Spleen (tissue), 11 donors: ENCODE results near the gene NSF. TPM values are rescaled to one million over a fixed set of nuclear protein-coding genes. Genes with fewer than 3 reads are reported as not detected.
"Not testable (repeated sequence)": the region's sequence is repeated elsewhere in the genome, so short reads cannot be mapped to it uniquely, and the experiment has no call there.

Experiments
- DNase-seq: peaks from one replicate; pipeline ENCODE4 v3.0.0-alpha.2; 2020
- H3K27ac ChIP-seq, 8 donors: fragments of 200-600 bp; sonication (generic) in 7 of 8; 1 replicate in 4 of 8; 2 replicates in 4 of 8; pipeline versions ENCODE4 v1.5.0 to v1.8.0; 2016 to 2021; ENCODE audit warnings: inconsistent platforms in 4 of 8, mild to moderate bottlenecking in 4 of 8, moderate library complexity in 1 of 8
- H3K27me3 ChIP-seq, 7 donors: fragments of 200-600 bp; sonication (generic) in 6 of 7; replicated peaks in 1 of 7; 1 replicate in 4 of 7; 2 replicates in 3 of 7; pipeline versions ENCODE4 v1.5.0 to v1.8.0; 2016 to 2021; ENCODE audit warnings: inconsistent platforms in 3 of 7, mild to moderate bottlenecking in 1 of 7
- H3K36me3 ChIP-seq, 6 donors: fragments of 200-600 bp; sonication (generic) in 5 of 6; 1 replicate in 4 of 6; 2 replicates in 2 of 6; pipeline versions ENCODE4 v1.5.0 to v1.8.0; 2016 to 2021; ENCODE audit warnings: inconsistent platforms in 2 of 6
- H3K4me1 ChIP-seq, 6 donors: fragments of 200-600 bp; sonication (generic) in 5 of 6; 1 replicate in 3 of 6; 2 replicates in 3 of 6; pipeline versions ENCODE4 v1.5.0 to v1.8.0; 2016 to 2021; ENCODE audit warnings: inconsistent platforms in 3 of 6
- H3K4me3 ChIP-seq, 8 donors: fragments of 200-600 bp; sonication (generic) in 7 of 8; 1 replicate in 4 of 8; 2 replicates in 4 of 8; pipeline versions ENCODE4 v1.5.0 to v1.8.0; 2016 to 2021; ENCODE audit warnings: inconsistent platforms in 4 of 8, mild to moderate bottlenecking in 4 of 8, moderate library complexity in 2 of 8
- H3K9me3 ChIP-seq, 8 donors: fragments of 200-600 bp; sonication (generic) in 7 of 8; 1 replicate in 4 of 8; 2 replicates in 4 of 8; pipeline versions ENCODE4 v1.5.0 to v1.8.0; 2016 to 2021; ENCODE audit warnings: inconsistent platforms in 4 of 8
- POLR2A ChIP-seq, 3 donors: fragments of 450-650 bp; IDR thresholded peaks; one replicate each; pipeline ENCODE4 v1.5.1; 2017; ENCODE audit warnings: antibody characterized with exemption in 3 of 3, mild to moderate bottlenecking in 1 of 3
- POLR2AphosphoS5 ChIP-seq, 3 donors: sonication (generic); formaldehyde crosslinking; IDR thresholded peaks; one replicate each; pipeline ENCODE4 v1.5.1; 2017; ENCODE audit warnings: antibody characterized with exemption in 3 of 3
- WGBS, 5 donors: extraction: QIAGEN DNeasy Blood & Tissue Kit in 3 of 5; methylation state at CpG; one replicate each; pipeline versions ENCODE4 v1.1.5 to v1.1.7; 2013 to 2018; 5-methylcytosine and 5-hydroxymethylcytosine counted together
- intact Hi-C: fragments of 100-400 bp; cut with DNase I; formaldehyde crosslinking; loops from one replicate; pipeline ENCODE4 v1.15.0; 2023; ENCODE audit warnings: low total_unique reads
- polyA plus RNA-seq, 3 donors: library from polyadenylated mRNA; stranded (reverse); fragments of 200-250 nt; gene quantifications; one replicate each; pipeline ENCODE4 v1.2.1, GENCODE V29; 2013
- total RNA-seq, 7 donors: library from RNA; depleted of rRNA in 3 of 7; stranded (reverse); fragments of >200 nt in 3 of 7; fragmentation: NEBNext Ultra II Directional in 4 of 7; extraction: Animal tissue kit (Norgen Biotek cat#: 25700) in 4 of 7; gene quantifications; one replicate each; pipeline versions ENCODE4 v1.1.0 to v1.2.1, GENCODE V29; 2016 to 2021
- TF ChIP-seq, protein P1 (sequence below), 11 experiments: fragments of 200-600 bp in 7 of 11; fragments of 450-650 bp in 4 of 11; sonication (generic) in 4 of 11; IDR thresholded peaks in 8 of 11; conservative IDR thresholded peaks in 3 of 11; 1 replicate in 7 of 11; 2 replicates in 4 of 11; pipeline versions ENCODE4 v1.4.0 to v1.8.0; 2016 to 2021; ENCODE audit warnings: antibody characterized with exemption in 11 of 11, inconsistent platforms in 4 of 11, mild to moderate bottlenecking in 1 of 11
- donor health status: healthy with polysubstance abuse.
- donor health status: DM: no; HTN: no; CAD: no; lungs with moderate emphysema.
- donor health status: DM: no; HTN: no; CAD: no.
- donor health status: Bipolar disorder and iron deficiency.
- donor health status: healthy.
- donor health status: DM: no; HTN: no; CAD: no.
- donor health status: DM: yes; HTN: yes; CAD: no.

The NSF gene
- total and polyA plus RNA-seq, 10 donors, result 8.7 to 57.6 (median 42.4) TPM

DNA sequence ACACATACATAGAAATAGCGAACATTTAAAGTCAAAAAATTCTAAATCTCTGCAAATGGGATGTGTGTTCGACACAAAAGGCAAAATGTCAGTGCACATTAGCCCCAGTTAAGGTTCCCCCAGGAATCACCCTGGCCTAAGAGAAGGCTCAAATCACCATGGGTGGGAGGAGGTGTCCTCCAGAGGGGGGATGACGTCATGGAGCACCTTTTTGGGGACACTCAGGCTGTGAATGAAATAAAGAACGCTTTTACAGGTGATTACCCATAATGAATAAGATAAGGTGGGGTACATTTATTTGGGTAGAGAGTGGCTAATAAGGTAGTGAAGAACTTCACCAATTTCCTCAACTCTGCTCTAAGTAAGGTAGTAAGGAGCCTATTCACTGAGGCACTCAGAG, 201.6 kb downstream of the NSF start:
- Histone ChIP-seq H3K4me1 (no peaks in the 10 kb centered on the region), H3K27me3 (peaks cover 0 to 67% (median 3%) of the 10 kb centered on the region in 7 donors), H3K9me3 (peaks cover 0 to 12% (median 4%) of the 10 kb centered on the region in 8 donors), H3K36me3 (no peaks in the 10 kb centered on the region), H3K4me3 (no peak overlapping the region), H3K27ac (no peak overlapping the region)
- no peak for DNase-seq
- intact Hi-C loops, result no loop called here
- no peak for TF ChIP-seq POLR2AphosphoS5 (IDR thresholded peaks at IDR 0.05)
- no peak for TF ChIP-seq POLR2A (IDR thresholded peaks at IDR 0.05)
- TF ChIP-seq, protein P1, sequence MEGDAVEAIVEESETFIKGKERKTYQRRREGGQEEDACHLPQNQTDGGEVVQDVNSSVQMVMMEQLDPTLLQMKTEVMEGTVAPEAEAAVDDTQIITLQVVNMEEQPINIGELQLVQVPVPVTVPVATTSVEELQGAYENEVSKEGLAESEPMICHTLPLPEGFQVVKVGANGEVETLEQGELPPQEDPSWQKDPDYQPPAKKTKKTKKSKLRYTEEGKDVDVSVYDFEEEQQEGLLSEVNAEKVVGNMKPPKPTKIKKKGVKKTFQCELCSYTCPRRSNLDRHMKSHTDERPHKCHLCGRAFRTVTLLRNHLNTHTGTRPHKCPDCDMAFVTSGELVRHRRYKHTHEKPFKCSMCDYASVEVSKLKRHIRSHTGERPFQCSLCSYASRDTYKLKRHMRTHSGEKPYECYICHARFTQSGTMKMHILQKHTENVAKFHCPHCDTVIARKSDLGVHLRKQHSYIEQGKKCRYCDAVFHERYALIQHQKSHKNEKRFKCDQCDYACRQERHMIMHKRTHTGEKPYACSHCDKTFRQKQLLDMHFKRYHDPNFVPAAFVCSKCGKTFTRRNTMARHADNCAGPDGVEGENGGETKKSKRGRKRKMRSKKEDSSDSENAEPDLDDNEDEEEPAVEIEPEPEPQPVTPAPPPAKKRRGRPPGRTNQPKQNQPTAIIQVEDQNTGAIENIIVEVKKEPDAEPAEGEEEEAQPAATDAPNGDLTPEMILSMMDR (IDR thresholded peaks at IDR 0.05 in 8 of 11, conservative IDR thresholded peaks at IDR 0.05 in 3 of 11), result no peak
- WGBS, 5 donors, result 81 to 87% (median 84%) methylated on average over 4 of the region's 4 CpGs

- peaks cover 0 to 12% (median 4%) of the 10 kb centered on the region in 8 donors for H3K9me3 ChIP-seq
- not testable (repeated sequence) for DNase-seq
Measured at GRCh38 chr17:46793023-46793422, 202.6 kb downstream of the NSF start.

GRCh38 chr17:46793541-46793940, 203.1 kb downstream of the NSF start:
- intact Hi-C loops, result no loop called here
- no peaks in the 10 kb centered on the region for H3K4me1 ChIP-seq
- H3K36me3 ChIP-seq, result no peaks in the 10 kb centered on the region
- H3K27ac ChIP-seq, result no peak overlapping the region
- H3K9me3 ChIP-seq, result peaks cover 0 to 12% (median 4%) of the 10 kb centered on the region in 8 donors
- no peak for TF ChIP-seq POLR2AphosphoS5 (IDR thresholded peaks at IDR 0.05)
- TF ChIP-seq POLR2A (IDR thresholded peaks at IDR 0.05), result no peak
- TF ChIP-seq, protein P1 (IDR thresholded peaks at IDR 0.05 in 8 of 11, conservative IDR thresholded peaks at IDR 0.05 in 3 of 11), result no peak
- H3K4me3 ChIP-seq, result no peak overlapping the region
- DNase-seq, result no peak
- H3K27me3 ChIP-seq, result peaks cover 0 to 67% (median 3%) of the 10 kb centered on the region in 7 donors
- 31 to 67% (median 63%) methylated on average over 5 of the region's 5 CpGs for WGBS, 5 donors

More at GRCh38 chr17:46793023-46793422, 202.6 kb downstream of the NSF start:
- peaks cover 0 to 67% (median 3%) of the 10 kb centered on the region in 7 donors for H3K27me3 ChIP-seq
- H3K4me3 ChIP-seq, H3K27ac ChIP-seq, H3K4me1 ChIP-seq, H3K36me3 ChIP-seq, intact Hi-C loops: not testable (repeated sequence)
- WGBS, 5 donors, result 85 to 86% (median 85%) methylated on average over 6 of the region's 6 CpGs

- Histone ChIP-seq H3K36me3 (no peaks in the 10 kb centered on the region), H3K9me3 (peaks cover 0 to 8% (median 3%) of the 10 kb centered on the region in 8 donors), H3K4me3 (no peak overlapping the region), H3K27me3 (peaks cover 0 to 67% (median 3%) of the 10 kb centered on the region in 7 donors), H3K4me1 (no peaks in the 10 kb centered on the region), H3K27ac (no peak overlapping the region)
- intact Hi-C loops, result no loop called here
- no peak for DNase-seq
- no peak for TF ChIP-seq POLR2AphosphoS5 (IDR thresholded peaks at IDR 0.05)
- no peak for TF ChIP-seq POLR2A (IDR thresholded peaks at IDR 0.05)
- TF ChIP-seq, protein P1 (IDR thresholded peaks at IDR 0.05 in 8 of 11, conservative IDR thresholded peaks at IDR 0.05 in 3 of 11), result no peak
- 69 to 88% (median 81%) methylated on average over 5 of the region's 5 CpGs for WGBS, 5 donors
Measured at GRCh38 chr17:46794318-46794717, 203.8 kb downstream of the NSF start.
